Renal cortical epithelial cell (primary cell): ENCODE measurements around the gene DYNLRB2. TPM values are rescaled to one million over a fixed set of nuclear protein-coding genes. Genes with fewer than 3 reads are reported as not detected.

Experiments used
- DNase-seq: peaks from one replicate; pipeline ENCODE4 v3.0.0-alpha.2; 2011; ENCODE audit warnings: low read depth
- total RNA-seq: library from RNA; depleted of rRNA; stranded (reverse); fragments of >200 nt; gene quantifications from 2 replicates; pipeline ENCODE4 v1.2.3, GENCODE V29; 2014

Gene DYNLRB2
- total RNA-seq, 1 donor from 2014 or later: 7.2 TPM

DNA sequence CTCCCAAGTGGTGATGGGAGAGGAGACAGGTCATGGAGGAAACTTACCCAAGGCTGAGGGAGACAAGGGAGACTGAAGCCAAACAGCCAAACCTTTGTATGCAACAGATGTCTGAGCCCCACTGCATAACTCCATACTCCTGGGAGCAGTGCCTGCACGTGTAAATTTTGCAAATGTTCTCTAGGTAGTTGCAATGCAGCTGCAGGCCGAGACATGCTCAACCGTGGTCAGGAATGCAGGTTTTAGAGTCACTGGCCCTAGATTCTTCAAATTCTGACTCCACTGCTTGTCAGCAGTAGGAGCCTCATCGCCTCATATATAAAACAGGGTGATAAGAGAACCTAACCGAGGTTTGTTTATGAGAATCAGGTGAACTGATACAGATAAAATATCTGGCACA is 11.5 kb downstream of the DYNLRB2 start:
- no peak for DNase-seq

DNA sequence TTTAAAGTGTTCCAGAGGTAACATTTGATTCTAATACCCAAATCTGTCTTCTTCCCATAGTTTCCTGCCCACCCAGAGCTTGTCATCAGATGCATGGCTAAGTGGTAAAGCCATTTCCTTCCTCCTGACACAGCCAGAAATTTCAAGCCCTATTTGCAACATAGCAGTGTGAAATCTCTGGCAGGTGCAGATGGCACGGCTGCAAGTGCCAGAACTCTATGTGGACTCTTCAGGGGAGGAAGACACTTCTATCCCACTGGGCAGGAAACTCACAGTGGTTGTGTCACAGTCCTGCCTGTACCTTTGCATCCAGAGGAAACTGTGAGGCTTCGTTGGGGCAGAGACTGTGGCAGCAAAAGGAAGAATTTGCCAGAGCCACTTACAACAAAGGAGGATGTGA is 13.2 kb downstream of the DYNLRB2 start:
- no peak for DNase-seq

DNA sequence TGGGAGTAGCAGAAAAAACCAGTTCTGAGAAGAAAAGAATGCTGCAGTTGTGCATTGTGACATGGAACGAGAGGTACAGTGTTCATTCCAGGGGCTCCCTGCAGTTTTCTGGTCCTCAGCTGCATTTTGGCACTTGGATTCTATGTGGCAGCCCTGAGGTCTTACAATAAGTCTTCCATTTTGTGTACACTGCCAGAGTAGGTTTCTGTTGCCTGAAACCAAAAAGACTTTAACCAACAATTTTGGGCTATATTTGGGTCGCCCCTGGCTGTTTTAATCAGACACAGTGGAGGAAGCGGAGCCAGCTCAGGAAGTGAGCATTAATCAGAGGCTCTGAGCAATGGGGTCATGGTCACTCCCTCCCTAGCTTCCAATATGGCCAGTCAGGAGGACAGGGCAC is 15.7 kb downstream of the DYNLRB2 start:
- no peak for DNase-seq

DNA sequence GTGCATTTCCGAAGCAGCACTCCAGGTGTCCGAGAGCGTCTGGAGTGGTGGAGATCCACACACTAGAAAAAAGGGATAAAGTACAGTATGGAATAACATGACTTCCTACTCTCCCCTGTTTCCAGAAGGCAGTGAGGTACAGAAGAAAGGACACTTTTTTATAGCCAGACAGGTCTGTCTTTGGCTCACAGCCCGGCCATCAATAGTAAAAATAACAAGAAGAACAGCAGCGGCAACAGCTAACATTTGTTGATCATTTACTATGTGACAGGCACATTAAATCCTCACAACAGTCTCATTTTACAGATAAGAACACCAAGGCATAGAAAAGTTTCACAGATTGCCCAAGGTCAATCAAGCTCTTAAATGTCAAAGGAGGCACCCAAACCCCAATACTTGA is 16.2 kb downstream of the DYNLRB2 start:
- DNase-seq: no peak

DNA sequence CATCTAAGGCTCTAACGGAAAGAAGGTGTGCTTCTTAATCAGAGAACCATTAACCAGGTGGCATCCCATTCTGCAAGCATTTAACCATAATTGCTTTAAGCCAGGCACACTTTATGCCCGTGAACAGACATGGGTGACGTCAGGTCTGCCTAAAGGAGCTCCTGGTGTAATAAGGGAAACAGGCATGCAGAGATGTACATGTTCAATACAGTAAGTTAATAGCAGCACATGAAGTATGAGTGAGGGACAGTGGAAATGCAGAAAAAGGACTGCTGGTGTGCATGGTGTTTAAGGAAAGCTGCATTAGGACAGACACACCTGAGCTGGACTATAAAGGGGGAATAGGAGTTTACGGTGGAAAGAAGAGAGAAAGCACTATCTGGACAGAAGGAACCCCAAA is 18.6 kb downstream of the DYNLRB2 start:
- DNase-seq: no peak

DNA sequence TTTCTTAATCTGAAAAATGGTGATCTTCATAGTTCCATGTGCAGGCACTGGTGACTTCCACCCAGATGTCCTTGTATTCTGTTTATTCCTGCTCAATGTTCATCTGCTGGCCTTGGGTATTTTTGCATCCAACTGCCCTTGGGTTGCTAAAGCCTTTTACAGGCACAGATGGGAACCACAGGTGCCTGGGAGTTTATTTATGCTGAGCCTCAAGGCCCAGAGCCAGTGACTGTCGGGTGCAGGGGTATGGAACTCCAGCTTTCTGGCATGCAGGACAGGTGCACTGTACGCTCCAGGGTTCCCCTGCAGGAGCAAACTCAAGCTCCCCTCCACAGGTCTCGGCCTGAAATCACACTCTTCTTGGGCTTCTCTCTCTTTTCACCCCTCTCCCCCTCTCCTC is 22.3 kb downstream of the DYNLRB2 start:
- DNase-seq: no peak

DNA sequence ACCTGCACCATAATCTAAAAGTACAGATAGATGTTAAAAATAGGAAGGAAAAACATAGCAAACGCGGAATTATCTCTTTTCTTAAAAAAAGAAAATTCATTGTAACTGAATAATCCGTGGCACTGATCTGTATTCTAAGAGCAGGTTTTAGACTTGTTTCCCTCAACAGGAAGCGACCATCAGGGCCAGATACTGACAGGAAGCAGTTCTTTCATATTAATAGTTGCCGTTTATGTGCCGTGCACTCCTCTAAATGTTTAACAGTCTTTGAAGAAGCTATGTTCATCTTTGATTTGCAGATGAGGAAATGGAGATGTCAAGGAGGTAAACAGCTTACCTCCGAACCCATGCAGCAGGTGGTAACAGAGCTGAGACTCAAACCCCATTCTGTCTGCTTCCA is 23.6 kb downstream of the DYNLRB2 start:
- DNase-seq: no peak

DNA sequence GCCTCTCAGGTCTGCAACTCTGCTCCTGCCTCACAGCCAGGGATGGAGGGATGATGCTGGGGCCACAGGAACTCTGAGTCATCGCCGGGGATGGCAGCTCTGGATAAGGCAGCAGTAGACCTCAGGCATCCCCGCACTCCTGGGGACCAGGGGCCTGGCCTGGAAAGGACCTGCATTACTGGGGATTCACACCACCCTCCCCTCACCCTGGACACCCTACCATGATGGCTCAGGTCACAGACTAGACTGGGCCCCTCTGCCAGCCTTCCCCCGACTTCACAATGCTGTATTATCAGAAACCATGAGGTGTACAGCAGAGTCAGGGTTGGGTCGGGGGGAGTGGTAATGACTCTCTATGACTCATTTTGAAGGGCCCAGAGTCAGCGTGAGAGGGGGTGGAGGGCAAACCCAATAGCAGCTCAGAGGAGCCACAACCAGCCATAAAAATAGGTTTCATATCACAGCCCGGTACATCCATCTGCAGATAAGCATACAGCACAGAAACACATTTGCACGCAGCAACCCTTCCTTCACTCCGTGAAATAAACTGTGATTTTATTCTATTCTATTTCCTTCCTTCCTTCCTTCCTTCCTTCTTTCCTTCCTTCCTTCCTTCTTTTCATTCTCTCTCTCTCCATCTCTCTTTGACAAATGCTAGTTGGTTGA is 28.8 kb downstream of the DYNLRB2 start:
- peak; percentile 46 for DNase-seq

DNA sequence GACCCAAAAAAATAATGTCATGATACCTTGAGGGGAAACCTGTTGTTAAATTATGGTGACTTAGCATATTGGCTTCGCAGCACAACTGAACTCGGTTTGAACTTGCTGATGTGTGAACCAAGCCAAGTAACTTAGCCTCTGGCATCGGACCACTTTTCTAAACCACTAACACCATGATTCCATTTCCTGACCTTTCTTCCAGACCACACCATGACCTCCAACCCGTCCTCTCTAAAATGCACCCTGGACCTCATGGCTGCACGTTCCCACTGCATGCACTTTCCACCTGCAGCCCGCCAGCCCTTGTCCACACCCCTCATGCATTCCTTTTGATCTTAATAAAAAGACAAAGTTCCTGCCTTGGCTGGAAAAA is 29.3 kb downstream of the DYNLRB2 start:
- peak; percentile 73 for DNase-seq

DNA sequence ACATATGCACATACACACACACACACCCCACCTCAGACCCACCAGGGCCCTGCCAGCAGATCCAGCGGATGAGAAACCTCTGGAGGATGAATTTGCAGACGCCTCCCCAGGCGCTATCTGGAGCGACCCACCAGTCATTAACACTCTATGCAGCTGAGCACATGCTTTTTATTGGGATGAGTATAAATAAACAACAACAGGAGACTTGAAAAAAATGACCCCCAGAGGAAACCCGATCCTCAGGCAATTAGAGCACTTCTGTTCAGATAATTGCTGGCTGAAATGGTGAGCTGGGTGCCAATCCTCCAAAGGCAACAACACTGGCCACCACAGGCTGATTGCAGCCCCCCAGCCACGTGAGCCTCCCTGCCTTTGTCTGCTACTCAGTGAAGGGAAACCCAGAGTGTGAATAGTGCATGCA is 32.9 kb downstream of the DYNLRB2 start:
- DNase-seq: no peak

DNA sequence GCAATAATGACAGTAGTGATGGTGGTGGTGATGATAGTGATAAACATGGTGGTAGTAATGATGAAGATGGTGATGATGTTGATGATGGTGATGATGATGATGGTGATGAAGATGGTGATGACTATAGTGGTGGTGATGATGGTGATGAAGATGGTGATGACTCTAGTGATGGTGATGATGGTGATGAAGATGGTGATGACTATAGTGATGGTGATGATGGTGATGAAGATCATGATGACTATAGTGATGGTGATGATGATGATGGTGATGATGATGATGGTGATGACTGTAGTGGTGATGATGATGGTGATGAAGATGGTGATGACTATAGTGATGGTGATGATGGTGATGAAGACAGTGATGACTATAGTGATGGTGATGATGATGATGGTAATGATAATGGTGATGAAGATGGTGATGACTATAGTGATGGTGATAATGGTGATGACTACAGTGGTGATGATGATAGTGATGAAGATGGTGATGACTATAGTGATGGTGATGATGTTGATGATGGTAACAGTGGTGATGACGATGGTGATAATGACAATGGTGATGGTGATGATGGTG is 35.6 kb downstream of the DYNLRB2 start:
- no peak for DNase-seq

DNA sequence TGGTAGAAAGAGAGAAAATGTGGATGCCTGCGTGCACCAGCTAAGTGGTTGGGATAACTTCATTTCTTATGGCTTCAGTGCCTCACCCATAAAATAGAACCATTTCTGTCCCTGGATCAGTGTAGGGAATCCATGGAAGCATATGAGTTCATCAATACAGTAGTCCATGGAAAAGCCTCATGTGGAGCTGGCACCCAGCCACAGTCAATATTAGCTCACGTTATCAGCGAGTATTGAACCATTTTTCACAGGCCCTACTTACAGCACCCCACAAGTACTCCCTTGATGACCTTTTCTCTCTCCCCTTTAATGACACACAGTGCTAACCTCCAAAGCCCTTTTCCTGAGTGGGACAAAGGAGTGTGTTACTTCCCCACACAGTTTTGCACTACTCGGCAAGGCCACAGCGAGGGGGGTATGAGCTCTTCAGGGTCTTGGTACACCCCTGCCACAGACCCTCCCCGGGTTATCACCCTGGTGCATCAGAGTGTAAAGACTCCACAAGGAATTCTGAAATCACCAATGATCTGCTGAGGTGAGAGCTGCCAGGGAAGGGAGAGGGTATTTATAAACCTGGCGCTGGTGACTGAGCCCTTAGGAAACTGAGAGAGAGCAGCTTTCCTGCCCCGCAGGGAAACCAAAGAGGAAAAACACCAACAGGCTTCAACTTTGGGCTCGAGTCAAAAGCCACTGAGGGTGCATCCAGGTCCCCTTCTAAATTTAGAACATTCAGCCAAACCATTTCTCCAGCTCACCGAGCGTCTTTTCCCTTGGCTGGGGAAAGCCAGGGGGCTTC is 36.9 kb downstream of the DYNLRB2 start:
- DNase-seq: no peak

DNA sequence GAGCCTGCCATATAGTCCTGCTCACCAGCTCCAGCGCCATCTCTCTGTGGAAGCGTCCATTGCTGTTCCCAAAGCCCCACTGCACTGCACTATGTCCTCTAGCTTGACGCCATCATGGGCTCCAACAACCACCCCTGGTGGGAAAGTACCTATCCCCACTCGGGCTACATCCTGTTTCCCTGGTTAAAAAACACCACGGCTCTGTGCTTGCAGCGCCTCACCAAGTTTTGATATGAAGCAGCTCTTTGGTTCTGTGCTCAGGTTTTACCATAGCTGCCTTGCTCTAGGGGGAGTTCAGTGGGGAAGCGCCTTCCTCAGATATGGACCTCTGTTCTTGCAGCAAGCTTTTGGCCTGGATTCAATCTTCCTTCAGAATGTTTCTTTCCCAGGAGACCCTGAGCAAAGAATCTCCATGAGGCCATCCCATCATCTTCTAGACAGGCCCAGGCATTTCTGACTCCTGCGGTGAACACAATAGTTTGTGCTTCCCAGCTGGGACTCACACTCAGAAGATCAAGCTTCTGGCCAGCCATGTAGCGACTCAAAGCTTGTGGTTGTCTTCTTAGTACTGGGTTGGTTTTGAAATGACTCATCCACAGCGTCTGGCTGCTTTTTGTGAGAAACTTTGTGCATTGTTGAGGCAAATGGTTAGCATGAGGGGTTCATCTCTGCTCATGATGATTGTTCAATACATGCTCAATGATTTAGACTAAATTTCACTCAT is 39.5 kb downstream of the DYNLRB2 start:
- peak; percentile 28 for DNase-seq

DNA sequence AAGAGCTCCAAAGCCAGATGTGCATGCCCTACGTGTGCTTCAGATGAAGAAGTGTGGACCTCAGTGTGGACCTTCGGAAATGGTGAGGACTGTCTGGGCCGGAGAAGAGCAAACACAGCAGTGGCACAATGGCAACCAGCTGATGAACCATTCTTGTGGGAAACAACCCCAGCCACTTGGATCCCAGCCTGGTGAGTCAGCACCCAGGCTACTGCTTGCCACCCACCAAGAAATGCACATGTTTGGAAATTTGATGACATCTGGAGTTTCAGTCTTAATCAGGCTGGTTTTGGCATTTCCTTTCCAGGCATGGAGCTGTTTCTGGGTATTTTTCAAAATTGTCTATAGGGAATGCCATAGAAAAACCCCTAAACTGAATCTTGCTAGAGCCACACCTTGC is 42.7 kb downstream of the DYNLRB2 start:
- peak; percentile 40 for DNase-seq

DNA sequence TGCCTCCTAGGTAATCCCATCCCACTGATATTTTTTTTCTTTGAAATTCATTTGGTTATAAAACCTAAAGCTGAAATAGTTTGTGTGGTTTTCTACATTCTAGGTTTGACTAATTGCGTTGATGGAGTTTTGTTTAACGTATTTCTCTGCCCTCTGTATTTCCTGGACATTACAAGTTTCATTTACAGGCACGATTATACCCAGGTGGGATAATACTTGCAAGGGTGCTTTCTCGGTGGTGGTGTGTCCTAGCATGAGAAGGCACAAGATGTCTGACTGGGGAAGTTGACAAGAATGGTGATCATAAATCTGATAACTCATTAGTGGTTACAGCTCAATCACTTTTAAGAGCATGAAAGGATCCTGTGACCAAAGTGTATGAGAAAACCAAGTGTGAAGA is 45.0 kb downstream of the DYNLRB2 start:
- no peak for DNase-seq

DNA sequence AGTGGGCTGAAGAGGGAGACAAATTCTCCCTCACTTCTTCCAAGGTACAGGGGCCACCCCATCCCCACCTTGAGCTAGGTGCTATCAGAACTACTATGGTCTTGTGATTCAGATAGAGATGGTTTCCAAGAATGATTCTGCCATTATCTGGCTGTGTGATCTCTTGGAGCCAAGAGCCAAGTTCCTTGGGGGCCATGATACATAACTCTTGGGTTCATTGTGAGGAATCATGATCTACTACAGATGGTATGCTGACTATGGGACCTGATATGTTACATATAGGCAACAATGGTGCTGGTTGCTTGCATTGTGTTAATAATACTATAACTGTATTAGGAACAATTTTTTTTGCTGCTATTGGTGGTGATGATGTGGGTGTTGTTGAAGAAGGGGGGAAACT is 45.7 kb downstream of the DYNLRB2 start:
- no peak for DNase-seq

DNA sequence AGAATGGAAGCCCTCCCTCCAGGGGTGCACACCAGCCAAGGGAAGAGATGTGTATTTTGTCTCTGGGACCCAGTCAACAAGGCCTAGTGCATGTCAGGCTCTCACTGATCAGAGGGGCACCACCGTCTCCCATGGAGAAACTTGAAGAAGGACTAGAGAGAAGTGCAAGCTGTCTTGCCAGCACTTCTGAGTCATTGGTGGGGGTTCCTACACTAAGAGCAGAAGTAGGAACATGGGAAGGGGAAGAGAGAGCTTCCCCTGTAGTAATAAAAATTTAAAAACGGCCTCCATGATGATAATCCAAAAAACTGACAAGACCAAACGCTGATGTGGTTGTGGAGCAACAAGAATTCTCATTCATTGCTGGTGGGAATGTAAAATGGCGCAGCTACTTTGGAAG is 46.3 kb downstream of the DYNLRB2 start:
- DNase-seq: no peak

DNA sequence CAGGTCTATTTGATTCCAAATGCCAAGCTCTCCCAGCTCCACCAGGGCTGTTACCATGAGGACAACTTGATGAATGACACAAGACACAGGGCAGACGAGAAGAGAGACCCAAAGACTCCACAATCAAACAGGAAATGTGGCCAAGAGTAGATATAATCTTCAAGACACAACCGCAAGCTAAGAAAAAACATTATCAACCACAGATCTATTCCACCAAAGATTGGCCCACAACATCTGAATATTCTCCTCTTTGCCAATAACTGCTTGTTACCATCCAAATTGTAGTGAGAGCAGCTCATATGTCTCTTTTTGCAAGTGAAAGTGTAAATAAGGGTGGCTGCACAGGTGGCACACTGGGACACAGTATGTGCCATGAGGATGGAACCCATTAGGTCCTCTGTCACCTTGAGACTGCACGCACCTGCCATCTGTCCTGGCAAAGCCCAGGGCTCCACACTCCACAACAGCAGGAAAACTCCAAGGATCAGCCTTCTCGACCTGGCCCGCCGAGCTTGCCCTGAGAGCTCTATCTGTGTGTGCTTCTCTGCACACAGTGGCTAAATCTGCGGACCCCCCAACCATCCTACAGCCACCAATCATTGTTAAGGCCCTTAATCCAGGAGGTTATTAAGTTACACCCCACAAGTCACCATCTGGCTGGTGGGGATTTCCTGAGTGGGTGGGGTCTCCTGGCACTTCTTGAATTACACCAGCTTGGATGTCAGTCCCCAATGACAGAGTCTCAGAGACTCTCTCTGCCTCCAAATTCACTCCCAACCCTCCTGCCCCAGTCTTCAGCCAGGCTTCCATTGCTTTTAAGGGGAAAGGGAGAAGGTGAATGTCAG is 50.5 kb downstream of the DYNLRB2 start:
- no peak for DNase-seq

DNA sequence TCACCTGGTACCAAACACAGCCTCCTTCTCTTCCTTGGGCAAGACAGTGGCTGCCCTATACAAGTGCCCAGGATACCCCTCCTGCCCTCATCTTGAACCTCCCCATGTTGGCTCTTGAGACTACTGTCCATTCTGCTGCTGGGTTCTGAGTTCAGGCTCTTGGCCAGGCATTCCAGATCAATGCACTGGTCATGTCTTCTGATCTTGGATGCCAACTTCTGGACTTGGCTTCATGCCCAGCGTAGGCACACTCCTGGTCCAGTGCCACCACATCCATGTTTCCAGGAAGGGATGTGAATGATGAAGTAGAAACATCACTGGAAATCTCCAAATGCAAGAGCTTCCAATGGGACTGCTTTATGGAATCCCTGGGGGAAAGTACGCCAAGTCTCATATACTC is 51.5 kb downstream of the DYNLRB2 start:
- DNase-seq: no peak

DNA sequence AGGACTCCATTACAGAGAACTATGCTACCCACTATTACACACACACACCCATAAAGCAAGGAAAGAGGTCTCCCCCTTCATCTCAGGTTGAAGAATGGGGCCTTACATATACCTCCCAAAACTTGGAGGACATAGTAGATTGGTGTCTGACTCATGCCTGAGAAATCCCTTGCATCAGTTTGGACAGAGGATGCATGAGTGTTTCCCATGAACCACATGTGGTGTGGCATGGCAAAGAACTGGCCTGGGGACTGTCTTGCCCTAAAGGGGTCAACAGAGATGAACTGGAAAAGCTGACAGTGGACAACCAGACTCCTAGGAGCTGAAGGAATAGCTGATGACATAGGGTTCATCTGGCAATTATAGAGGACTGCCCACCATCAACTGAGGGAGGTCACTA is 54.0 kb downstream of the DYNLRB2 start:
- DNase-seq: no peak

DNA sequence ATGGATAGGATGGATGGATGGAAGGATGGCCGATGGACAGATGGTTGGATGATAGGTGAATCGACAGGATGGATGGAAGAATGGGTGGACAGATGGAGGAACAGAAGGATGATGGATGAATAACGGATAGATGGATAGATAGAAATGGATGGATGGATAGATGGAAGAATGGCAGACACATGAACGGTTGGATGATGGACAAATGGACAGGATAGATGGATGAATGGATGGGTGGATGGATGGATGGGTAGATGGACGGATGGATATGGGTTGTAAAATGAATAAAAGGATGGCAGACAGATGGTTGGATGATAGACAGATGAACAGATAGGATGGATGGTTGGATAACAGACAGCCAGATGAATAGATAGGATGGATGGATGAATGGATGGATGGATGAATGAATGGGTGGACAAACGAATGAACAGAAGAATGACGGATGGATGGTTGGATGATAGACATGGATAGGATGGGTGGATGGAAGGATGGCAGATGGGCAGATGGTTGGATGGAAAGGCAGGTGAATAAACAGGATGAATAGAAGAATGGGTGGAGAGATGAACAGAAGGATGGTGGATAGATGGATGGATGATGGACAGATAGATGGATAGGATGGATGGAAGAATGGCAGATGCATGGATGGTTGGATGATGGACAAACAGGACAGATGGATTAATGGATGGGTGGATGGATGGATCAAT is 55.9 kb downstream of the DYNLRB2 start:
- no peak for DNase-seq
